CD14-positive monocyte (primary cell): ENCODE measurements around the gene TMEM184A. TPM values are rescaled to one million over a fixed set of nuclear protein-coding genes. Genes with fewer than 3 reads are reported as not detected.

Experiments
- DNase-seq, 3 donors: peaks; one replicate each; pipeline ENCODE4 v3.0.0-alpha.2; 2011 to 2022
- H2AFZ ChIP-seq: 2 replicates; pipeline ENCODE4 v1.6.0; 2012; ENCODE audit warnings: mild to moderate bottlenecking, low read depth, low read length, inconsistent platforms; ENCODE audit not compliant: insufficient read depth, poor library complexity, severe bottlenecking
- H3K27ac ChIP-seq, 2 donors: 1 replicate in 1 of 2; 2 replicates in 1 of 2; pipeline ENCODE4 v1.5.1; 2012 to 2013; ENCODE audit warnings: low read length in 2 of 2, control low read depth in 1 of 2, inconsistent platforms in 1 of 2, low read depth in 1 of 2, mild to moderate bottlenecking in 1 of 2
- H3K27me3 ChIP-seq, 2 donors: one replicate each; pipeline versions ENCODE4 v1.6.0 to v1.6.1; 2011 to 2013; ENCODE audit warnings: low read length in 2 of 2; ENCODE audit not compliant: control insufficient read depth in 2 of 2, insufficient read depth in 2 of 2
- H3K36me3 ChIP-seq, 2 donors: replicated peaks in 1 of 2; 1 replicate in 1 of 2; 2 replicates in 1 of 2; pipeline versions ENCODE4 v1.5.1 to v1.6.1; 2012 to 2013; ENCODE audit warnings: low read length in 2 of 2, control low read depth in 1 of 2, inconsistent platforms in 1 of 2, mild to moderate bottlenecking in 1 of 2; ENCODE audit not compliant: insufficient read depth in 2 of 2, control insufficient read depth in 1 of 2
- H3K4me1 ChIP-seq, 2 donors: 1 replicate in 1 of 2; 2 replicates in 1 of 2; pipeline versions ENCODE4 v1.5.1 to v1.6.1; 2012 to 2013; ENCODE audit warnings: low read length in 2 of 2, control low read depth in 1 of 2, inconsistent platforms in 1 of 2, mild to moderate bottlenecking in 1 of 2, moderate library complexity in 1 of 2; ENCODE audit not compliant: insufficient read depth in 2 of 2, control insufficient read depth in 1 of 2
- H3K4me2 ChIP-seq: replicated peaks from 2 replicates; pipeline ENCODE3; 2012; ENCODE audit warnings: low read length, moderate library complexity, mild to moderate bottlenecking; ENCODE audit not compliant: poor library complexity, severe bottlenecking; ENCODE audit errors: extremely low read depth
- H3K4me3 ChIP-seq, 3 experiments: fragments of 200-600 bp in 1 of 3; sonication (generic) in 1 of 3; replicated peaks in 1 of 3; 1 replicate in 2 of 3; 2 replicates in 1 of 3; pipeline ENCODE4 v1.5.1; 2011 to 2013; ENCODE audit warnings: low read length in 3 of 3, mild to moderate bottlenecking in 3 of 3, control low read depth in 2 of 3, low read depth in 2 of 3, inconsistent platforms in 1 of 3, moderate library complexity in 1 of 3
- H3K79me2 ChIP-seq: 2 replicates; pipeline ENCODE4 v1.6.0; 2012; ENCODE audit warnings: mild to moderate bottlenecking, control low read depth, inconsistent platforms, low read length, moderate library complexity; ENCODE audit not compliant: insufficient read depth
- H3K9ac ChIP-seq: 2 replicates; pipeline ENCODE4 v1.6.0; 2017; ENCODE audit warnings: low read length, mild to moderate bottlenecking; ENCODE audit not compliant: insufficient read depth, poor library complexity, severe bottlenecking
- H3K9me3 ChIP-seq, 2 donors: replicated peaks in 1 of 2; 1 replicate in 1 of 2; 2 replicates in 1 of 2; pipeline versions ENCODE4 v1.5.1 to v1.6.1; 2012 to 2013; ENCODE audit warnings: low read length in 2 of 2, control low read depth in 1 of 2; ENCODE audit not compliant: control insufficient read depth in 1 of 2, insufficient read depth in 1 of 2
- H4K20me1 ChIP-seq: 2 replicates; pipeline ENCODE4 v1.6.0; 2012; ENCODE audit warnings: mild to moderate bottlenecking, low read length, control low read depth, moderate library complexity; ENCODE audit not compliant: insufficient read depth
- H3K27ac Mint-ChIP-seq, 7 donors: one replicate each; pipeline ENCODE4 v1.8.0; 2020; ENCODE audit warnings: mild to moderate bottlenecking in 7 of 7, mixed read lengths in 7 of 7, moderate library complexity in 6 of 7, inconsistent platforms in 2 of 7
- H3K27me3 Mint-ChIP-seq, 3 donors: one replicate each; pipeline ENCODE4 v1.8.0; 2021 to 2022; ENCODE audit warnings: low read depth in 3 of 3, mild to moderate bottlenecking in 3 of 3, mixed read lengths in 3 of 3, moderate library complexity in 3 of 3, inconsistent platforms in 1 of 3
- H3K36me3 Mint-ChIP-seq, 2 donors: one replicate each; pipeline ENCODE4 v1.8.0; 2020; ENCODE audit warnings: mixed read lengths in 2 of 2, inconsistent platforms in 1 of 2, mild to moderate bottlenecking in 1 of 2
- H3K4me1 Mint-ChIP-seq: one replicate; pipeline ENCODE4 v1.8.0; 2020; ENCODE audit warnings: mild to moderate bottlenecking, mixed read lengths
- H3K4me3 Mint-ChIP-seq, 2 donors: one replicate each; pipeline ENCODE4 v1.8.0; 2020; ENCODE audit warnings: mild to moderate bottlenecking in 2 of 2, mixed read lengths in 2 of 2, moderate library complexity in 1 of 2
- H3K9me3 Mint-ChIP-seq, 7 donors: one replicate each; pipeline ENCODE4 v1.8.0; 2020 to 2022; ENCODE audit warnings: mixed read lengths in 7 of 7, mild to moderate bottlenecking in 6 of 7, moderate library complexity in 6 of 7, inconsistent platforms in 2 of 7
- CTCF ChIP-seq: fragments of 200-600 bp; IDR thresholded peaks from one replicate; pipeline ENCODE4 v1.8.0; 2022; ENCODE audit warnings: antibody characterized with exemption, mild to moderate bottlenecking
- WGBS: methylation state at CpG from one replicate; pipeline ENCODE4 v1.1.5; 2013; ENCODE audit warnings: missing lambda C conversion rate; ENCODE audit not compliant: insufficient coverage; 5-methylcytosine and 5-hydroxymethylcytosine counted together
- intact Hi-C, 2 donors: fragments of 100-400 bp; cut with micrococcal nuclease; formaldehyde crosslinking; loops; one replicate each; pipeline versions ENCODE4 v1.15.0 to v1.15.1; 2023
- polyA plus RNA-seq, 3 donors: library from polyadenylated mRNA; depleted of rRNA in 1 of 3; unstranded in 2 of 3; stranded (reverse) in 1 of 3; fragments of 300-500 nt in 2 of 3; fragments of >200 nt in 1 of 3; fragmentation: Illumina TruSeq in 2 of 3; gene quantifications; 1 replicate in 2 of 3; 2 replicates in 1 of 3; pipeline ENCODE4 v1.2.3, GENCODE V29; 2012 to 2021

The TMEM184A gene
- polyA plus RNA-seq, 3 donors = not detected

GRCh38 chr7:1595027-1595426, 39.0 kb upstream of the TMEM184A start:
- no peaks in the 10 kb centered on the region for H3K36me3 Mint-ChIP-seq
- H3K27ac ChIP-seq = no peak overlapping the region
- H3K9me3 Mint-ChIP-seq = peaks cover 4 to 14% (median 10%) of the 10 kb centered on the region in 7 donors
- H3K4me3 Mint-ChIP-seq = no peak overlapping the region
- H3K9ac ChIP-seq = no peak overlapping the region
- no peaks in the 10 kb centered on the region for H3K4me1 ChIP-seq
- H3K9me3 ChIP-seq = peaks cover 0 to 17% of the 10 kb centered on the region in 2 donors
- H3K4me2 ChIP-seq = no peak overlapping the region
- H2AFZ ChIP-seq = no peak overlapping the region
- intact Hi-C loops = no loop called here
- H3K4me3 ChIP-seq = no peak overlapping the region
- H4K20me1 ChIP-seq = no peaks in the 10 kb centered on the region
- no peak for TF ChIP-seq CTCF
- H3K36me3 ChIP-seq = no peaks in the 10 kb centered on the region
- no peaks in the 10 kb centered on the region for H3K4me1 Mint-ChIP-seq
- no peak for DNase-seq
- no peaks in the 10 kb centered on the region for H3K79me2 ChIP-seq
- peaks cover 2 to 20% of the 10 kb centered on the region in 2 donors for H3K27me3 ChIP-seq
- peaks cover 30 to 36% (median 34%) of the 10 kb centered on the region in 3 donors for H3K27me3 Mint-ChIP-seq
- H3K27ac Mint-ChIP-seq = no peak overlapping the region
- WGBS = 90% methylated on average over 3 of the region's 3 CpGs

- Histone ChIP-seq H4K20me1 (no peaks in the 10 kb centered on the region), H3K9me3 (peaks cover 4 to 22% of the 10 kb centered on the region in 2 donors), H3K4me3 (no peak overlapping the region), H3K9ac (no peak overlapping the region), H3K36me3 (no peaks in the 10 kb centered on the region), H3K4me2 (no peak overlapping the region), H3K79me2 (no peaks in the 10 kb centered on the region), H3K27me3 (peaks cover 2 to 20% of the 10 kb centered on the region in 2 donors), H3K4me1 (no peaks in the 10 kb centered on the region), H2AFZ (no peak overlapping the region), H3K27ac (no peak overlapping the region)
- WGBS = 100% methylated on average over 4 of the region's 4 CpGs
- no peak overlapping the region for H3K4me3 Mint-ChIP-seq
- DNase-seq = no peak
- peaks cover 8 to 18% (median 15%) of the 10 kb centered on the region in 7 donors for H3K9me3 Mint-ChIP-seq
- intact Hi-C loops = no loop called here
- H3K27ac Mint-ChIP-seq = no peak overlapping the region
- TF ChIP-seq CTCF = no peak
- H3K36me3 Mint-ChIP-seq = no peaks in the 10 kb centered on the region
- no peaks in the 10 kb centered on the region for H3K4me1 Mint-ChIP-seq
- H3K27me3 Mint-ChIP-seq = peaks cover 33 to 37% (median 35%) of the 10 kb centered on the region in 3 donors
Measured at GRCh38 chr7:1593904-1594421, 38.0 kb upstream of the TMEM184A start.
